Vagina (tissue), 2 donors: ENCODE data around the gene VIPR1. TPM values are rescaled to one million over a fixed set of nuclear protein-coding genes. Genes with fewer than 3 reads are reported as not detected.

Source experiments
- DNase-seq, 2 donors: peaks; one replicate each; pipeline ENCODE4 v3.0.0-alpha.2; 2017; ENCODE audit errors: extremely low spot score in 2 of 2
- H3K27ac ChIP-seq: fragments of 200-600 bp; sonication (generic); one replicate; pipeline ENCODE4 v1.5.1; 2019
- H3K27me3 ChIP-seq: fragments of 200-600 bp; sonication (generic); one replicate; pipeline ENCODE4 v1.5.1; 2019
- H3K36me3 ChIP-seq, 2 donors: fragments of 200-600 bp; sonication (generic); one replicate each; pipeline ENCODE4 v1.5.1; 2017 to 2019
- H3K4me1 ChIP-seq: fragments of 200-600 bp; sonication (generic); one replicate; pipeline ENCODE4 v1.5.1; 2019
- H3K4me3 ChIP-seq, 2 donors: fragments of 200-600 bp; sonication (generic); 1 replicate in 1 of 2; 2 replicates in 1 of 2; pipeline ENCODE4 v1.5.1; 2016 to 2019
- H3K9me3 ChIP-seq: fragments of 200-600 bp; sonication (generic); one replicate; pipeline ENCODE4 v1.5.1; 2019
- CTCF ChIP-seq, 3 experiments: fragments of 450-650 bp in 2 of 3; fragments of 200-600 bp in 1 of 3; sonication (generic) in 1 of 3; IDR thresholded peaks; one replicate each; pipeline ENCODE4 v1.5.1; 2017 to 2019; ENCODE audit warnings: antibody characterized with exemption in 3 of 3, mild to moderate bottlenecking in 2 of 3, moderate library complexity in 2 of 3
- POLR2A ChIP-seq, 2 donors: fragments of 450-650 bp; IDR thresholded peaks; one replicate each; pipeline ENCODE4 v1.6.1; 2017; ENCODE audit warnings: antibody characterized with exemption in 2 of 2, mild to moderate bottlenecking in 2 of 2, moderate library complexity in 2 of 2
- POLR2AphosphoS5 ChIP-seq, 2 donors: sonication (generic); formaldehyde crosslinking; IDR thresholded peaks; one replicate each; pipeline ENCODE4 v1.9.0; 2017; ENCODE audit warnings: antibody characterized with exemption in 2 of 2, mild to moderate bottlenecking in 2 of 2, low read depth in 1 of 2; ENCODE audit not compliant: insufficient read depth in 1 of 2
- intact Hi-C: fragments of 100-400 bp; cut with DNase I; formaldehyde crosslinking; loops from one replicate; pipeline ENCODE4 v1.15.1; 2023
- total RNA-seq: library from RNA; depleted of rRNA; stranded (reverse); fragments of >200 nt; gene quantifications from one replicate; pipeline ENCODE4 v1.2.3, GENCODE V29; 2016

The VIPR1 gene
- total RNA-seq, 1 donor from 2014 or later: 9.3 TPM

- Histone ChIP-seq H3K4me3 (no peak overlapping the region), H3K9me3 (no peaks in the 10 kb centered on the region), H3K27ac (no peak overlapping the region), H3K27me3 (no peaks in the 10 kb centered on the region), H3K4me1 (no peaks in the 10 kb centered on the region), H3K36me3 (no peaks in the 10 kb centered on the region)
- no peak for DNase-seq
- intact Hi-C loops: no loop called here
- TF ChIP-seq CTCF (IDR thresholded peaks at IDR 0.05) (no peak), POLR2A (IDR thresholded peaks at IDR 0.05) (no peak), POLR2AphosphoS5 (IDR thresholded peaks at IDR 0.05; ENCODE audit: insufficient read depth in 1 of 2, low read depth in 1 of 2) (no peak)
Measured at GRCh38 chr3:42531470-42531869, 29.0 kb downstream of the VIPR1 start.

DNA sequence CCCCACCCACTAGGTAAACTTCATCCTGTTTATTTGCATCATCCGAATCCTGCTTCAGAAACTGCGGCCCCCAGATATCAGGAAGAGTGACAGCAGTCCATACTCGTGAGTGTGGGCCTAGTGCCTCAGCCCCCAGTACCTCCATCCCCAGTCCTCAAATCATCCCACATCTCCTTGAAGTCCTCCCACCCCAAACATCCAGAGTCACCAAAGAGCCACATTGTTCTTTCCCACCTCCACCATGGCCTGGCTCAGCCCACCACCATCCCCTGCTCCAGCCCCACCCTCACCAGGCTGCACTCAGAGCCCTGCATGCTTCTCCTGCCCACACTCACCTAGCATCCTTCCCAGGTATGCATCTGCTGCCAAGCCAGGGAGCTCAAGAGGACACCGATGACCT lies 29.8 kb downstream of the VIPR1 start:
- Histone ChIP-seq H3K4me3 (no peak overlapping the region), H3K27me3 (no peaks in the 10 kb centered on the region), H3K36me3 (no peaks in the 10 kb centered on the region), H3K9me3 (no peaks in the 10 kb centered on the region), H3K27ac (no peak overlapping the region), H3K4me1 (no peaks in the 10 kb centered on the region)
- DNase-seq: no peak
- intact Hi-C loops: no loop called here
- TF ChIP-seq POLR2A (IDR thresholded peaks at IDR 0.05) (no peak), CTCF (IDR thresholded peaks at IDR 0.05) (no peak), POLR2AphosphoS5 (IDR thresholded peaks at IDR 0.05; ENCODE audit: insufficient read depth in 1 of 2, low read depth in 1 of 2) (no peak)

DNA sequence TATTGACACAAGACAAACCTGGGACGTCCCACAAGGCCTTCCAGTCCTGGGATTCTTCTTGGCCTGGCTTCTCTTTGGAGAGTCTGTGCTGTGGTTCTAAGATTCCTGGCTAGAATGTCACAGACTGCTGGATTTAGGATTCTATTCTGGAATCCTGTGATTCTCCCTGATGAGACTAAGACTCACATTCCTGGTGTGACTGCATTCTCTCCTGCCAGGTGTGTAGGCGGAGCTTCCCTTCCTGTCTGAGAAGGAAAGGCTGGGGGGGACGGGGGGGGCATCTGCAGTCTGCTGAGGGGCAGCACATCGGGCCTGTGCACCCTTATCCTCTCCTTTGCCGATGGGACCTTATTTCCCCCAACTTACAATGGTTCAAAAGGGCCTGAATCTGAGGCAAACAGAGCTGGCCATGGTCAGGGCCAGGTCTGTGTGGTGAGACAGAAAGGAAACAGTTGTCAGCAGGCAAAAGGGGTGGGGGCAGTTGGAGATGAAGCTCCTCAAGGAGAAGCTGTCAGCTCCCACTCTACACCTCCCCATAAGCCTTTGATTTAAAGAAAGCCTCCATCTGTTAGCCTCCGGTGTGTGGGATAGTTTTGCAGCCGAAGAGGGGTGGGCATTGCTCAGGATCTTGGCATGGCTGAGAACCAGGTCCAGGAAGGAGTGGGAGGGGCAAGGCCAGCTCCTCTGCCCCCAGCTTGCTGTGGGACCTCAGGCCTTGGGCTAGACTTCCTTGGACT lies 30.9 kb downstream of the VIPR1 start:
- no peak for DNase-seq
- intact Hi-C loops: no loop called here
- TF ChIP-seq POLR2AphosphoS5 (IDR thresholded peaks at IDR 0.05; ENCODE audit: insufficient read depth in 1 of 2, low read depth in 1 of 2) (no peak), CTCF (IDR thresholded peaks at IDR 0.05) (no peak), POLR2A (IDR thresholded peaks at IDR 0.05) (no peak)
- no peak overlapping the region for H3K27ac ChIP-seq
- no peaks in the 10 kb centered on the region for H3K27me3 ChIP-seq
- H3K4me3 ChIP-seq: no peak overlapping the region
- no peaks in the 10 kb centered on the region for H3K9me3 ChIP-seq
- no peaks in the 10 kb centered on the region for H3K4me1 ChIP-seq
- no peaks in the 10 kb centered on the region for H3K36me3 ChIP-seq

- no peak for TF ChIP-seq POLR2A (IDR thresholded peaks at IDR 0.05)
- TF ChIP-seq POLR2AphosphoS5 (IDR thresholded peaks at IDR 0.05; ENCODE audit: insufficient read depth in 1 of 2, low read depth in 1 of 2): no peak
- TF ChIP-seq CTCF (IDR thresholded peaks at IDR 0.05): no peak
- DNase-seq: no peak
- Histone ChIP-seq H3K36me3 (no peaks in the 10 kb centered on the region), H3K27ac (no peak overlapping the region), H3K4me3 (no peak overlapping the region), H3K4me1 (no peaks in the 10 kb centered on the region), H3K27me3 (no peaks in the 10 kb centered on the region), H3K9me3 (no peaks in the 10 kb centered on the region)
- intact Hi-C loops: no loop called here
Measured at GRCh38 chr3:42535981-42536784, 33.7 kb downstream of the VIPR1 start.

DNA sequence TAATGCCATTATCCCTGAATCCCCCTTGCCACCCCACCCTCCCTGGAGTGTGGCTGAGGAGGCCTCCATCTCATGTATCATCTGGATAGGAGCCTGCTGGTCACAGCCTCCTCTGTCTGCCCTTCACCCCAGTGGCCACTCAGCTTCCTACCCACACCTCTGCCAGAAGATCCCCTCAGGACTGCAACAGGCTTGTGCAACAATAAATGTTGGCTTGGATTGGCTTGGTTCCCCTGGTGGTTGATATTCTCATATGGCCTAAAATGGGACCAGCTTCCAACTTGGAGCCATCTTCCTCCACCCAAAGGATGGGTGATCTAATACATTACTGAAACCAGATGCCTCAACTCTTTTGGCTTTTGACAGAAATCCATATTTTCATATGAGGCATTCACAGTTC lies 34.9 kb downstream of the VIPR1 start:
- Histone ChIP-seq H3K27me3 (no peaks in the 10 kb centered on the region), H3K9me3 (no peaks in the 10 kb centered on the region), H3K36me3 (no peaks in the 10 kb centered on the region), H3K4me1 (no peaks in the 10 kb centered on the region), H3K4me3 (no peak overlapping the region), H3K27ac (no peak overlapping the region)
- intact Hi-C loops: no loop called here
- no peak for DNase-seq
- TF ChIP-seq CTCF (IDR thresholded peaks at IDR 0.05): no peak
